Motor neuron (in vitro differentiated cells): ENCODE results near the gene COPG2. TPM values are rescaled to one million over a fixed set of nuclear protein-coding genes. Genes with fewer than 3 reads are reported as not detected.

Source experiments
- ATAC-seq, 8 experiments: fragments of 200-7000 bp; cut with Tn5 transposase; replicated peaks in 6 of 8; 2 replicates each; pipeline ENCODE4 v1.8.0; 2021; ENCODE audit warnings: mild to moderate bottlenecking in 8 of 8, moderate library complexity in 8 of 8
- H3K27ac ChIP-seq, 2 donors: fragments of 250-450 bp; sonication (Bioruptor Pico); 2 replicates each; pipeline ENCODE4 v1.9.0; 2021; ENCODE audit warnings: antibody characterized with exemption in 2 of 2, mild to moderate bottlenecking in 2 of 2, moderate library complexity in 1 of 2
- H3K4me1 ChIP-seq, 2 donors: fragments of 250-450 bp; sonication (Bioruptor Pico); replicated peaks in 1 of 2; 2 replicates each; pipeline ENCODE4 v1.6.1; 2021; ENCODE audit warnings: antibody characterized with exemption in 2 of 2, mild to moderate bottlenecking in 2 of 2, moderate library complexity in 1 of 2
- H3K4me3 ChIP-seq, 5 donors: fragments of 250-450 bp; sonication (Bioruptor Pico); 2 replicates each; pipeline ENCODE4 v1.9.0; 2021; ENCODE audit warnings: antibody characterized with exemption in 5 of 5, mild to moderate bottlenecking in 5 of 5, moderate library complexity in 4 of 5
- WGBS, 10 experiments: fragments of 450-650 bp; shearing (Covaris generic); methylation state at CpG; one replicate each; pipeline ENCODE4 v1.0.0; 2022; 5-methylcytosine and 5-hydroxymethylcytosine counted together
- in situ Hi-C, 9 experiments: fragments of 400-800 bp; cut with MboI; loops; one replicate each; pipeline ENCODE4 v1.15.0; 2021; ENCODE audit warnings: low sequenced_read_pairs in 9 of 9, low pct_unique_long_range_greater_than_20kb in 2 of 9; ENCODE audit not compliant: unreplicated experiment in 9 of 9
- total RNA-seq, 8 experiments: library from RNA; unstranded; fragments of 300-600 nt; gene quantifications; 2 replicates each; pipeline versions ENCODE4 v1.2.3 to v1.2.4, GENCODE V29; 2022

The COPG2 gene
- total RNA-seq, 8 experiments from 2014 or later, result 14.5 to 43.3 (median 31.3) TPM

GRCh38 chr7:130683026-130683425 lies 14.5 kb upstream of the COPG2 start:
- in situ Hi-C loops, result no loop called here
- Histone ChIP-seq H3K4me1 (no peaks in the 10 kb centered on the region), H3K4me3 (no peak overlapping the region), H3K27ac (no peak overlapping the region)
- WGBS, 10 experiments, result 37 to 100% (median 90%) methylated on average over 1 to 2 of the region's 2 CpGs
- ATAC-seq, result no peak

GRCh38 chr7:130674456-130674855 lies 5.9 kb upstream of the COPG2 start:
- ATAC-seq, result no peak
- 52 to 100% (median 74%) methylated on average over 1 to 2 of the region's 2 CpGs; no CpG with 5 or more reads in 2 of the 10 experiments for WGBS, 10 experiments
- in situ Hi-C loops, result no loop called here

GRCh38 chr7:130673066-130673465 lies 4.5 kb upstream of the COPG2 start:
- Histone ChIP-seq H3K4me3 (no peak overlapping the region), H3K4me1 (peaks cover 3 to 4% of the 10 kb centered on the region in 2 donors), H3K27ac (no peak overlapping the region)
- in situ Hi-C loops, result no loop called here
- no peak for ATAC-seq

More at GRCh38 chr7:130674456-130674855, 5.9 kb upstream of the COPG2 start:
- no peak overlapping the region for H3K4me3 ChIP-seq
- H3K27ac ChIP-seq, result no peak overlapping the region
- H3K4me1 ChIP-seq, result peaks cover under 1 to 3% of the 10 kb centered on the region in 2 donors

GRCh38 chr7:130672146-130672545 lies 3.6 kb upstream of the COPG2 start:
- no peak for ATAC-seq
- 56 to 100% (median 100%) methylated on average over 1 to 4 of the region's 4 CpGs for WGBS, 10 experiments
- in situ Hi-C loops, result no loop called here
- Histone ChIP-seq H3K4me3 (no peak overlapping the region), H3K27ac (no peak overlapping the region), H3K4me1 (peaks cover 6 to 10% of the 10 kb centered on the region in 2 donors)

- Histone ChIP-seq H3K4me3 (peak overlapping the region; percentile 73 to 93 (median 90)), H3K27ac (peak overlapping the region; percentile 87 to 92), H3K4me1 (peaks cover 6 to 11% of the 10 kb centered on the region in 2 donors)
- WGBS, 10 experiments, result 0 to 80% (median 21%) methylated on average over 1 to 7 of the region's 12 CpGs
- ATAC-seq, result peak in 1 of 8 experiments; percentile 13
- in situ Hi-C loops, result no loop called here
Measured at GRCh38 chr7:130669085-130669700, 645 bp upstream of the COPG2 start.

GRCh38 chr7:130667593-130668257 lies 823 bp downstream of the COPG2 start:
- peak in 6 of 8 experiments; percentile 1 to 27 (median 16) for ATAC-seq
- H3K4me3 ChIP-seq, result peak overlapping the region; percentile 73 to 93 (median 90)
- in situ Hi-C loops, result no loop called here
- H3K27ac ChIP-seq, result peak overlapping the region; percentile 87 to 92
- 0 to 37% (median 13%) methylated on average over 2 to 10 of the region's 19 CpGs; no CpG with 5 or more reads in 1 of the 10 experiments for WGBS, 10 experiments
- peaks cover 6 to 11% of the 10 kb centered on the region in 2 donors for H3K4me1 ChIP-seq

- Histone ChIP-seq H3K27ac (no peak overlapping the region), H3K4me1 (peaks cover 3 to 4% of the 10 kb centered on the region in 2 donors), H3K4me3 (no peak overlapping the region)
- ATAC-seq, result no peak
- in situ Hi-C loops, result no loop called here
- 54 to 100% (median 92%) methylated on average over 1 to 2 of the region's 2 CpGs; no CpG with 5 or more reads in 1 of the 10 experiments for WGBS, 10 experiments
Measured at GRCh38 chr7:130662426-130662825, 6.1 kb downstream of the COPG2 start.

GRCh38 chr7:130655286-130655685 lies 13.3 kb downstream of the COPG2 start:
- no peak overlapping the region for H3K27ac ChIP-seq
- H3K4me3 ChIP-seq, result no peak overlapping the region
- WGBS, 10 experiments, result 0 to 81% (median 68%) methylated on average over 2 to 4 of the region's 4 CpGs

GRCh38 chr7:130654850-130655249 lies 13.7 kb downstream of the COPG2 start:
- in situ Hi-C loops, result no loop called here
- Histone ChIP-seq H3K4me3 (no peak overlapping the region), H3K4me1 (no peaks in the 10 kb centered on the region), H3K27ac (no peak overlapping the region)
- ATAC-seq, result no peak
- 50 to 100% (median 100%) methylated on average over 1 of the region's 1 CpG; no CpG with 5 or more reads in 2 of the 10 experiments for WGBS, 10 experiments

More at GRCh38 chr7:130655286-130655685, 13.3 kb downstream of the COPG2 start:
- H3K4me1 ChIP-seq, result no peaks in the 10 kb centered on the region
- ATAC-seq, result no peak
- in situ Hi-C loops, result no loop called here

GRCh38 chr7:130650611-130651120 lies 17.9 kb downstream of the COPG2 start:
- no peak overlapping the region for H3K4me3 ChIP-seq
- no peaks in the 10 kb centered on the region for H3K4me1 ChIP-seq
- no peak overlapping the region for H3K27ac ChIP-seq
- no peak for ATAC-seq
- in situ Hi-C loops, result no loop called here
- WGBS, 10 experiments, result 20 to 100% (median 86%) methylated on average over 1 of the region's 1 CpG; no CpG with 5 or more reads in 3 of the 10 experiments

- no peaks in the 10 kb centered on the region for H3K4me1 ChIP-seq
- peak in 2 of 8 experiments; percentile 43 to 47 for ATAC-seq
- in situ Hi-C loops, result no loop called here
- WGBS, 10 experiments, result 59 to 100% (median 86%) methylated on average over 1 to 4 of the region's 4 CpGs; no CpG with 5 or more reads in 1 of the 10 experiments
- no peak overlapping the region for H3K4me3 ChIP-seq
- no peak overlapping the region for H3K27ac ChIP-seq
Measured at GRCh38 chr7:130649004-130649790, 19.4 kb downstream of the COPG2 start.

- no peak overlapping the region for H3K4me3 ChIP-seq
- no peak overlapping the region for H3K27ac ChIP-seq
- no peaks in the 10 kb centered on the region for H3K4me1 ChIP-seq
- WGBS, 10 experiments, result 80 to 100% (median 96%) methylated on average over 2 to 5 of the region's 5 CpGs
- in situ Hi-C loops, result no loop called here
- ATAC-seq, result no peak
Measured at GRCh38 chr7:130648580-130648979, 20.0 kb downstream of the COPG2 start.

- Histone ChIP-seq H3K27ac (no peak overlapping the region), H3K4me1 (no peaks in the 10 kb centered on the region), H3K4me3 (no peak overlapping the region)
- in situ Hi-C loops, result no loop called here
- no peak for ATAC-seq
- 74 to 100% (median 95%) methylated on average over 1 to 4 of the region's 4 CpGs; no CpG with 5 or more reads in 1 of the 10 experiments for WGBS, 10 experiments
Measured at GRCh38 chr7:130642383-130642782, 26.2 kb downstream of the COPG2 start.
